GM18519 (cell line): ENCODE data around the gene ZNF217.
"Not testable (repeated sequence)": the region's sequence is repeated elsewhere in the genome, so short reads cannot be mapped to it uniquely, and the experiment has no call there.

Experiments used
- ATAC-seq: cut with Tn5 transposase; IDR thresholded peaks from one replicate; pipeline ENCODE4 v1.9.1; 2021; ENCODE audit warnings: mild to moderate bottlenecking, moderate library complexity; ENCODE audit not compliant: unreplicated experiment, low FRiP score

The ZNF217 gene

DNA sequence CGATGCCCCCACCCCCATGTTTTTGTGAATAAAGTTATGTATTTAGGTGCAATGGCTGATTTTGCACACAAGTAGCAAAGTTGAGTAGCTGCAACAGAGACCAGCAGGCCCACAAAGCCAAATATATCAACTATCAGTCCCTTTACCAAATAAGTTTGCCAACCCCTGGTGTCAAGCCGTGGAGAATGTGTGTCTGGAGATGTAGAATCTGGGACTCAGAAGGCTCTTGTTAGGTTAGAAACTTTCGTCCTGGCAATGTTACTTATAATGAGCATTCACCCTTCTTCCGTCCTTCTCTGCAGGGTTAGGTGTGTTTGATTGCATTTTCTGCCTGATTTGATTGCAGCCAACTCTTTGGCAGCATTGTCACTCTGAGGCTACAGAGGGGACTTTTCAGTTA, 57.8 kb downstream of the ZNF217 start:
- ATAC-seq = no peak

- ATAC-seq = no peak
These were observed 59.6 kb downstream of the ZNF217 start for GRCh38 chr20:53534037-53534436.

DNA sequence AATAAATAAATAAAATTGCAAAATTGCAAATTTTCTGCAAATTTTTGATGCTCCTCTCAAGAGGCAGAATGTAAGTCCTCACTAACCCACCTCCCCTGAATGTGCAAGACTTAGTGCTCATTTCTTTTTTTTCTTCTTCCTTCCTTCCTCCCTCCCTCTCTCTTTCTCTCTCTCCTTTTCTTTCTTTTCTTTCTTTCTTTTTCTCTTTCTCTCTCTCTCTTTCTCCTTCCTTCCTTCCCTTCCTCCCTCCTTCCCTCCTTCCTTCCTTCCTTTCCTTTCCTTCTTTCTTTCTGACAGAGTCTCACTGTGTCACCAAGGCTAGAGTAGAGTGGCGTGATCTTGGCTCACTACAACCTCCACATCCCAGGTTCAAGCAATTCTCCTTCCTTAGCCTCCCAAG, 60.1 kb downstream of the ZNF217 start:
- no peak for ATAC-seq

- ATAC-seq = not testable (repeated sequence)
These were observed 60.9 kb downstream of the ZNF217 start for GRCh38 chr20:53532654-53533312.

DNA sequence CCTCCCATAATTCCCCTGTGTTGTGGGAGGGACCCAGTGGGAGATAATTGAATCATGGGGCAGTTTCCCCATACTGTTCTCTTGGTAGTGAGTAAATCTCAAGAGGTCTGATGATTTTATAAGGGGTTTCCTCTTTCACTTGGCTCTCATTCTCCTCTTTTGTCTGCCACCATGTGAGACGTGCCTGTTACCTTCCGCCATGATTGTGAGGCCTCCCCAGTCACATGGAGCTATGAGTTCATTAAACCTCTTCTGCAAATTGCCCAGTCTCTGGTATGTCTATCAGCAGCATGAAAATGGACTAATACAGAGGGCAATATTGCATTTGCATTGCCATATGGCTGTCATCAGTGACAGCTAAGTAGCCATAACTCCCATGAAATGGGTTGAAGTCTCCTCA, 63.2 kb downstream of the ZNF217 start:
- ATAC-seq = no peak

DNA sequence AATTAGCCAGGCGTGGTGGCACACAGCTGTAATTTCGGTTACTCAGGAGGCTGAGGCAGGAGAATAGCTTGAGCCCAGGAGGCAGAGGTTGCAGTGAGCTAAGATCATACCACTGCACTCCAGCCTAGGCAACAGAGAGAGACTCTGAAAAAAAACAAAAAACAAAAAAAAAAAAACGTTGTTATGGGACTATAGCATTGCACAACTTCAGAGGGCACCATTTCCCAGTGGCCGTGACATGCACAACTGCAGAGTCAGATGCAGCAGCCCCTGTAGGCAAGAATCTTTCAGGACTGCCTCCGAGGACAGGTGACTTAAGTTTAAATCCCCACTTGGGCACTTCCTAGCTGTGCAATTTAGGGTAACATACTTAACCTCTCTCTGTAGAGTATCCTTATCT, 64.0 kb downstream of the ZNF217 start:
- no peak for ATAC-seq

DNA sequence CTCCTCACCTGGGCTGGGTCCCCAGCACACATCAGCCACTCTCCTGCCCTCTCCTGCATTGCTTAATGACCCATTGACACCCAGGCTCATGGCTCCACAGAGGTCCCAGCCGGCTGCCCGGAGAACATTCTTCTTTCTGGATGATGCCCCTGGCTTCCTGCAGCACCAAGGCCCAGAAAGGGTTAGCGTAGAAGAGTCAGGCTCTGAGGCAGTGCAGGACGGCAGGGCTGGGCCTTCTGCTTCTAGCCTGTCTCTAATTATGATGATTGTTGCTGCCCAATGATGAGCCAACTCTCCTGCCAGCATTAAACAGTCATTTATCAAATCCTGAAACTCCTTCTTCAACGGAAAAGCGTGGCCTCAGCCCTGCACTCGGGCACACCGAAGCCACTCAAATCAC, 66.4 kb downstream of the ZNF217 start:
- no peak for ATAC-seq

- no peak for ATAC-seq
These were observed 68.9 kb downstream of the ZNF217 start for GRCh38 chr20:53524589-53525312.

DNA sequence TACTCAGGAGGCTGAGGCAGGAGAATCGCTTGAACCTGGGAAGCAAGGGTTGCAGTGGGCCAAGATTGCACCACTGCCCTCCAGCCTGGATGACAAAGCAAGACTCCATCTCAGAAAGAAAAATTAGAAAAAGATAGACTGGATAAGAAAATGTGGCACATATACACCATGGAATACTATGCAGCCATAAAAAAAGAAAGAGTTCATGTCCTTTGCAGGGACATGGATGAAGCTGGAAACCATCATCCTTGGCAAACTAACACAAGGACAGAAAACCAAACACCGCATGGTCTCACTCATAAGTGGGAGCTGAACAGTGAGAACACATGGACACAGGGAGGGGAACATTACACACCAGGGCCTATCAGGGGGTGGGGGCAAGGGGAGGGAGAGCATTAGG, 70.0 kb downstream of the ZNF217 start:
- not testable (repeated sequence) for ATAC-seq

- no peak for ATAC-seq
These were observed 70.9 kb downstream of the ZNF217 start for GRCh38 chr20:53522696-53523095.

GRCh38 chr20:53522026-53522425, 71.6 kb downstream of the ZNF217 start:
- no peak for ATAC-seq

DNA sequence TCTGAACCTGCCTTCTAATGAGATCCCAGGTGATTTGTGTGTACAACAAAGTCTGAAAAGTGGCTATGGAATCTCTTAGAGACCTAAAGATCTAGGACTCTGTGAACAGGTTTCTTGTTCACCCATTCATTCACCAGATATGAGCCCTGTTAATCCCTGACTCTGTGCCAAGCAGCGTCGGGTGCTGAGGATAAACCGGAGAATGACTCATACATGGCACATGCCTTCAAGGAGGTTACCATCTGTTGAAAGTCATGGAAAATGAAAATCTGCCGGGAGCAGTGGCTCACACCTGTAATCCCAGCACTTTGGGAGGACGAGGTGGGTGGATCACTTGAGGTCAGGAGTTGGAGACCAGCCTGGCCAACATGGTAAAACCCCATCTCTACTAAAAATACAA, 72.2 kb downstream of the ZNF217 start:
- not testable (repeated sequence) for ATAC-seq

- no peak for ATAC-seq
These were observed 76.5 kb downstream of the ZNF217 start for GRCh38 chr20:53517146-53517545.
